ENCODE data around the gene MARCHF6.
"Not testable (repeated sequence)": the region's sequence is repeated elsewhere in the genome, so short reads cannot be mapped to it uniquely, and the experiment has no call there.

The MARCHF6 gene

DNA sequence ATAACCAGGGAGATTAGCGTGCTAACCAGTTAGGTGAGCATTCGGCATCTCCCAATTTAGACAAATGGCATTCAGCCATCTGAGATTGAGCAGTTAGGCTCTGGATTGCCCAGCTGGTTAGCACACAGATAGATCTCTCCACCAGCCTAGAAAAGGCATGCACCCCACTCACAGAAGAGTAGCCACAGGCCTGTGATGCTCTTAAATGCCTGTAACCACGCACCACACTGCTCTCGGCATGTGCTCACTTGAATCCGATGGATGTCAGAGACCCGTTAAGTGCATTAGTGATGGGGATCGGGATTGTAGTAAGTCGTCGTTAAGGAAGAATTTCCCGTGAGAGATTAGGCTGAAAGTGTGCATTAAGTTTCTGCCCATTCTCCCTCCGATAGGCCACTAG is 23.0 kb downstream of the MARCHF6 start:
- DNase-seq (ENCODE audit: low spot score), result no peak

DNA sequence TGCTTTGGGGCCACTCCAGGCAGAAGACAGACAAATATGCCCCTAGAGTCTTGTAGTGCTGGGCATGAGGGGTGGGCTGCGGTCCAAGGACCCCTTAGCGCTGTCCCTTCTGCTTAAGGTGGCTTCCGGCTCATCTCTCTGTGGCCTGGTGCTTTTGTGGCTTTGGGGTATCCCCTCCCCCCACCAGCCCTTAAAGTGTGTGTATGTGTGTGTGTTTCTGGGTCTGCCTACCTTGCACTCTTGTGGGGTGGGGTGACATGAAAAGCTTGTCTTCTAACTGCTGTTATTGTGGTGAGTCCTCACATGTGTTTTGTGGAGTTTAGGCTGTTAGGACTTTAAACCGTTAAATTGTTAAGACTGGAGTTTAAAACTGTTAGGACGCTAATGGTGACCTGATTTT is 23.6 kb downstream of the MARCHF6 start:
- no peak for DNase-seq (ENCODE audit: low spot score)

DNA sequence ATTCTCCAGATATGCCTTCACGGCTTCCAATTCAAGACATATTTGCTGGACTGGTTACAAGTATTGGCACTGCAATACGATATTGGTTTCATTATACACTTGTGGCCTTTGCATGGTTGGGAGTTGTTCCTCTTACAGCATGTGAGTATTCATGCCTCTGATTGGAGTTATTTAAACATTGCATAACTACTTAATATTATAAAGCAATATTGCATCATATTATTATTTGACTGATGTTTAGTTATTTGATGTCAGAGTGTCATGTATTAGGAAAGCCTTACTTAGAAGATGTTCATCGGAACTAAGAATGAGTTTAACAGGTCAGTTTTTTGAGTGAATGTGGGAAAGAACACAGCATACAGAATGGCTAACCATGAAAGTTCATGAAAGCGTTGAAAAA is 28.3 kb downstream of the MARCHF6 start:
- DNase-seq (ENCODE audit: low spot score), result no peak

DNA sequence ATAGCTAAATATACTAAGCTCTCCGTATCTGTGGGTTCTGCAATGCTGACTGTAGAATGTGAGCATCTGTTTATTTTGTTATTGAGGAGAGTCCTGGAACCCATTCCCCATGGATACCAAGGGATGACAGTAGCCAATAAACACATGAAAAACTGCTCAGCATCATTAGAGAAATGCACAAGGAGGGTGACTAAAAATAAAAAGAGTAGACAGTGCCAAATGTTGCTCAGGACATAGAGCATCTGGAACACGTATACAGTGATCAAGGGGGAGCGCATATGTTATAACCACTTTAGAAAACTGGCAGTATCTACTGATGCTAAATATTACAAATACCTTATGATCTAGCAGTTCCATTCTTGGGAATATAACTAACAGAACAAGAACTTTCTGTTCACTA is 31.0 kb downstream of the MARCHF6 start:
- no peak for DNase-seq (ENCODE audit: low spot score)

DNA sequence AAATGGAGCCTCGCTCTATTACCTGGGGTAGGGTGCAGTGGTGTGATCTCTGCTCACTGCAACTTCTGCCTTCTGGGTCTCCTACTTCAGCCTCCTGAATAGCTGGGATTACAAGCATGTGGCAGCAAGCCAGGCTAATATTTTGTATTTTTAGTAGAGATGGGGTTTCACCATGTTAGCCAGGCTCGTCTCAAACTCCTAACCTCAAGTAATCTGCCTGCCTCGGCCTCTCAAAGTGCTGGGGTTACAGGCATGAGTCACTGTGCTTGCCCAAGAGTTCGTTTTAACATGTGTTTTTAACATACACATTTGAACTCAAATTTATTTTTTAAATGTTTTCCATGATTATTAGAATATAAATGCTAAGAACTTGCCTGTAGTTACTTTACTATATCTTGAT is 34.2 kb downstream of the MARCHF6 start:
- DNase-seq (ENCODE audit: low spot score), result no peak

DNA sequence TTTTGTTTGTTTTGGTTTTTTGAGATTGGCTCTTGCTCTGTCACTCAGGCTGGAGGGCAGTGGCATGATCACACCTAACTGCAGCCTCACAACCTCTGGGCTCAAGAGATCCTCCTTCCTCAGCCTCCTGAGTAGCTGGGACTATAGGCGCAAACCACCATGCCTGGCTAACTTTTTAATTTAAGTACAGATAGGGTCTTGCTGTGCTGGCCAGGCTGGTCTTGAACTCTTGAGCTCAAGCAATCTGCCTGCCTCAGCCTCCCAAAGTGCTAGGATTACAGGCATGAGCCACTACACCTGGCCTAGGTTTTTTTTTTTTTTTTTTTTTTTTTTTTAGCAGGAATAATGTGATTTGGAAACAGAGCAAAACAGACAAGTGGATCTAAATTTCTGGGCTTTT is 37.6 kb downstream of the MARCHF6 start:
- DNase-seq (ENCODE audit: low spot score), result no peak

DNA sequence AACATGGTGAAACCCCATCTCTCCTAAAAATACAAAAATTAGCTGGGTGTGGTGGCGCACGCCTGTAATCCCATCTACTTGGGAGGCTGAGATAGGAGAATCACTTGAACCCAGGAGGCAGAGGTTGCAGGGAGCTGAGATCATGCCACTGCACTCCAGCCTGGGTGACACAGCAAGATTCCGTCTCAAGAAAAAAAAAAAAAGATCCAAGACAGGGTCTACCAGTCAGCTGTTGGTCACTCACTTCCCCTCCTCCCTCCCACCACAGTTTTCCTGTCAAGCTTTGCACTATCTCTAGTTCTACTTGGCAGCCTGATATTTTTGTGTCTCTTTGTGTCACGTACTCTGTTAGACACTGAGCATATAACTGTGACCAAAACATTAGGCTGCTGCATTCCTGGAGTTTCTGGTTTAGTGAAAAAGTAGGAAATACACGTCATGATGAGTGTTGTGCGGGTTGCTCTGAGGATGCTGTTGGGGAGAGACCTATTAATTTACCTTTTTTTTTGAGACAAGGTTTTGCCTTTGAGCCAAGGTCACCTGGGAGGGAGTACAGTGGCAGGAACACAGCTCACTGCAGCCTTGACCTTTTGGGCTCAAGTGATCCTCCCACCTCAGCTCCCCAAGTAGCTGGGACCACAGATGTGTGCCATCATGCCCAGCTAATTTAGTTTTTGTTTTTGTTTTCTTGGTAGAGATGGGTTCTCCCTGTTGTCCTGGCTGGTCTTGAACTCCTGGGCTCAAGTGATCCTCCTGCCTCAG is 39.3 kb downstream of the MARCHF6 start:
- not testable (repeated sequence) for DNase-seq (ENCODE audit: low spot score)

DNA sequence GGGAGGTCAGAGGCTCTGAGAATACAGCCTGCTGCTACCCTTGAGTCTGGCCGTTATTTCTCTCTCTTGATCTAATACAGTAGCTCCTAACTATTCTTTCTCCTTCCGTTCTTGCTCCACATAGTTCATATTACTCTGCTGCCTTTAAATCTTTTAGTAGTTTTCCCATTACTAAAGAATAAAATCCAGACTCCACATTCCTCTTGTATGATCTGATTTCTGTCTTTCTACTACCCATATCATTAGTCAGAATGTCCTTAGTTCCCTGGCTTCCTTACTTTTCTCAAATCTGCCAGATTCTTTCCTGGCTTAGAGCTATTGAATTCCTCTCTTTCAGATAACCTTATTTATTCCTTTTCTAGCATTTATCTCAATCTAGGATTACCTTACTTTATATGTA is 40.0 kb downstream of the MARCHF6 start:
- no peak for DNase-seq (ENCODE audit: low spot score)

DNA sequence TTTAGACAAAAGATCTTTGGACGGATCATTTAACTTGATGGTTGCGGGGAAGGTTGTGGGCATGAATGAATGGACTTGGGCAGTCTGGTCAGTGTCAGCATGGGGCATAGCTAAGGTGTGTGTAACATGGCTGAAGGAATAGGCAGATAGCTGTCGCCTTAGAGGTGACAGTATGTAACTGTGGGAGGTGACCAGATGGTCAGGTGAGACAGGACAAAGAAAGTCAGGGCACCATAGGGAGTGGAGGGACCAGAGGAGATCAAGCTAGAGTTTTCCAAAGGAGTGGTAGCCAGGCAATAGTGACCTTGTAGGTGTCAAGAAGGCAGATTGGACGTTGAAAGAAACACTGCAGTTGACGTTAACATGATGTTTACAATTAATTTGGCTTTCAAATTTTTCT is 43.1 kb downstream of the MARCHF6 start:
- DNase-seq (ENCODE audit: low spot score), result no peak

DNA sequence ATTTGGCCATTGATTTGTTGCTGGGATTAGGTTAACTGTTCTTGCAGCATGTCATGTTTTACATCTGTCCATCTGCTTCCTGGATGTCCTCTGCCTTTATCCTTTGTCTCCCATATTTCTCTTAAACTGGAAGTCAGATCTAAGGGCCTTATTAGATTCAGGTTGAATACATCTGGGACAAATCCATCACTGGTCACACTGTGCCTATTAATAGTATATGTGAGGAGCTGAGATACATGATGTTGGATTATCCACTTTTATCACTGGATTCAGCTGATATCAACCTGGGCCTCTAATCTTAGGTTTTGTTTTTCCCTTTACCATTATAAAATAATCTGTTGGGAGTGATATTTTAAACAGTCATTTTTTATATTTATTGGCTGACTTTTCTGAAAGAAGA is 46.3 kb downstream of the MARCHF6 start:
- DNase-seq (ENCODE audit: low spot score), result no peak

DNA sequence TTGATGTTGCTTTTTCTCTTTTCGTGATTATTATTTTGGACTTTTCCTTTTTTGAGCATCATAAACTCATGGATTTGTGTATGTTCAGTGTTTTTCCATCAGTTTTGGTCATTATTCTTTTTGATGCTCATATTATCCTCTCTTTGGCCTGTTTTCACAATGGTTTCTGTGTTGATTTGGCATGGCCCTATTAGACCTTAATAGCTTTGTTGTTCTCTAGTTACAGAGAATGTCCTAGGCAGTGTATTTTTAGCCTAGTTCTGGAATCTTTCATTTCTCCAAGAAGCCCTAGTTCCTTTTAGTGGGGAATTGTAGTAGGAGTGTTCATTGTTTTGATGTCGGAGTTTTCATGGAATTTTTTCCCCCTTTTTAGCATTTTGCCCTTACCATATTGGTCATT is 46.9 kb downstream of the MARCHF6 start:
- DNase-seq (ENCODE audit: low spot score), result no peak

DNA sequence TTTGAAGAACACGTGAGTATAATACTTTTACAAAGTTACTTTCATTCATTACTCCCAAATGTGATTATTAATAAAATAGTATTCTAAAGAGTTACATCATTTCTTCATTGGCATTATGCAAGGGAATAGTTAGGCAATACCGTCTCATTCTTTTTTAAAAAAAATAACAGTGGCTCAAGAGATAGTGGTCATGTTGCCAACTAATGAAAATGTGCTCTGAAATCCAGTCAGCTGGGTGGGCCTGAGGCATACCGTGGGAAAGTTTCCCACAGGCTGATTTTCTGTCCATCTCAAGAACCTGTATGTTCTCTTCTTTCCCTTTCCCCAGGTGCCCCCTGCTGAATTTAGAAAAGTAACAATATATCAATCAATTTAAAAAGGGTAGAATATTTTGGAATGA is 47.3 kb downstream of the MARCHF6 start:
- no peak for DNase-seq (ENCODE audit: low spot score)

DNA sequence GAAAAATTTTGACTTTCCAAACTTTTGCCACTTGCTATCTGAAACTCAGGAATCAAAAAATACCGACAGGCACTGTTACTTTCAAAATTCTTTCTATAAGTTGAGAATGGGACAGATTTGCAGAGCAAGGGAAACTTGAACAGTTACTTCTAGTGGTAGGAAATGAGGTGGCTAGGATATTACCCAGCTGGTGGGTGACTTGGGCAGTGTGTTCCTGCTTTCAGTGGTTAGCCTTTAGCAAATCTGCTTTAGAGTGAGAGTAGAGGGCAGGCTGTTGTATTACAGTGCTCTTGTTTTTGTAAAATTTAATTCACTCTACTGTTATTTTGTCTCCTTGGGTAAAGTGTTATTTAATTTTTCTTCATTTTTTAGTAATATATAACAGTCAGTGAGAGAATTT is 48.0 kb downstream of the MARCHF6 start:
- DNase-seq (ENCODE audit: low spot score), result no peak

Data from HuH-7.5 (cell line).